ENCODE data around the gene AGXT.

Gene AGXT

DNA sequence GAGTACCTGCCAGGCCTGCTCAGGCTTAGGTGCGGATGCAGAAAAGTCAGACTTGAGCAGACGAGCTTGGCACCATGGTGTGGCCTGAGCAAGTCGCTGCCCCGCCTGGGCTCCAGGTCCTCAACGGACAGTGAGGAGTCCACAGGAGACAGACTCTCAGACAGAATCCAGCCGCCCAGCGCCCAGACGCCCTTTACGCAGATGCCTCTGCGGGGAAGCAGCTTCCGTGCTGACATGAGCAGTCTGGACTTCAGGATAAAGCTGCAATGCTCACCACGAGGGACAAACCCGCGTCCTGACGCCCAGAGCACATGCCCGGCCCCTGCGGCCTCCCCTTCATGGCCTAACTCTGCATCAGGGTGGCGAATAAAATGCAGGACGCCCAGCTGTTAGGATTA, 30.8 kb downstream of the AGXT start:
- DNase-seq = no peak

- DNase-seq = no peak
These were observed 31.7 kb downstream of the AGXT start for GRCh38 chr2:240900141-240900860.

- no peak for DNase-seq
These were observed 33.5 kb downstream of the AGXT start for GRCh38 chr2:240901986-240902614.

DNA sequence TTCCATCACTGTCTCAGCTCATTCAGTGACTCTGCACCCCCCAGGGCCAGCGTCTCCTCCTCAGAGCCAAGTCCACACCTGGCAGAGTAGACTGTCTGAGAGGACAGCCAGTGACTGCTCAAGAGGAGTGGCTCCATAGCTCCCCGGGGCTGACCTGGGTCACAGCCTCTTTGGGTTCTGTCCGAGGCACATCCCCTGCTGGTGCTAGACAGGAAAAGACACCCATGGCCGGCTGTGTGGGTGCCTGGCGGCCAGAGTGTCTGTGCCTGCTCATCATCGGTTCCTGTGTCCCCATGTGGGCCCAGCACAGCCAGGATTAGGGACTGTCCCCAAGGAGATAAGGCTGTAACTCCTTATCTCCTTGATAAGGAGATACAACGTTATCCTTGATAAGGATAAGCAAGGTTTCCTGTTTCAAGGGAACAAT, 34.0 kb downstream of the AGXT start:
- no peak for DNase-seq

- no peak for DNase-seq
These were observed 34.8 kb downstream of the AGXT start for GRCh38 chr2:240903191-240904060.

- no peak for DNase-seq
These were observed 35.9 kb downstream of the AGXT start for GRCh38 chr2:240904216-240905175.

- DNase-seq = no peak
These were observed 36.7 kb downstream of the AGXT start for GRCh38 chr2:240905176-240905781.

GRCh38 chr2:240906141-240906910, 37.7 kb downstream of the AGXT start, which contains the start of gene CROCC2:
CROCC2 (plus strand) TSS chr2:240906336; CDS start chr2:240906514, 178 bp downstream.
- DNase-seq = no peak

DNA sequence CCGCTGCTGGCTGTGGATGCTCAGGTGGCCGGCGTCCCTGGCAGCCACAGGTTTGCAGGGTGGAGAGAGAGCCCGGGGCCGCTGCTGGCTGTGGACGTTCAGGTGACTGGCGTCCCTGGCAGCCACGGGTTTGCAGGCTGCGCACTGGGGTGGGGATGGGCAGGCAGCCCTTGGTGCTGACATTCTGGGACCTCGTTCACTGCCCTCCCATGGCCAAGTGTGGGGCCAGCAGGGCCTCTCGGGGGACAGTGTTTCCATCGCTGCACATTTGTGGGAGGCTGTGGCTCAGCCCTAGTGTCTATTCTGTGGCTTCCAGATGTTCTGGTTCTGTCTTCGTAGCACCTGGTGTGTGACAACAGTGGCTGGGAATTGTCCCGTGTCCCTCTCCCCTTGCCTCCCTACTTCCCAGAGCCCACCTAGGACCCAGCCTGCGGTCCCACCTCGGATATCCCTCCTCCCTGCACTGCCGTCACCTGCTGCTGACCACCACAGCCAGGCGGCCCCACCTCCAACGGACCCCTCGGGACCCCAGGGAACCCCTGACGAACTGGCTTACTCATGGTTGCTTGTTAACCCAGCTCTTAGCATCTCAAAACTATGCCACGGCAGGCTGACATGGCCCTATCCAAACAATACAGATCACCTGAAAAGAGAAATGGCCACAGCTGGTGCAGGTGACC, 38.4 kb downstream of the AGXT start:
- DNase-seq = no peak

- DNase-seq = no peak
These were observed 40.8 kb downstream of the AGXT start for GRCh38 chr2:240909216-240909974.

DNA sequence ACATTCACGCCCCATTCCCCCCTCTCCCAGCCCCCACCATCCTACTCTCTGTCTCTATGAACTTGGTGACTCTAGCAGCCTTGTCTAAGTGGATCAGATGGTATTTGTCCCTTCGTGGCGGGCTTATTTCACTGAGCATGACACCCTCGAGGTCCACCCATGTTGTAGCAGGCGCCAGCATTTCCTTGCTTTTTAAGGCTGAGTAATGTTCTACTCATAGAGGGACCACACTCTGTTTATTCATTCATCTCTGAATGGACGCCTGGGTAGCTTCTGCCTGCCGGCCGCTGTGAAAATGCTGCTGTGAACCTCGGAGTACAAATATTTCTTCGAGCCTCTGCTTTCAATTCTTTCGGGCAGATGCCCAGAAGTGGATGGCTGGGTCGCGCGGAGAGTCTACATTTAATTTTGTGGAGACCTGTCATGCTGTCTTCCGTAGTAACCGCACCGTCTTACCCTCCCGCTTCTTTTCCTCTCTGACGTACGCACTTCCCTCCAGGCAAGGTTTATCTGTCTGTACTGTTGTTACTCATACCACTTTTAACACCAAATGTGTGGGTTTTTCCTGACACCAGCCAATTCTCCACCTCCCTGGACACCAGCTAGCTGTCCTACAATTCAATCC, 43.1 kb downstream of the AGXT start:
- DNase-seq = no peak

GRCh38 chr2:240912878-240913809, 44.5 kb downstream of the AGXT start:
- no peak for DNase-seq

DNA sequence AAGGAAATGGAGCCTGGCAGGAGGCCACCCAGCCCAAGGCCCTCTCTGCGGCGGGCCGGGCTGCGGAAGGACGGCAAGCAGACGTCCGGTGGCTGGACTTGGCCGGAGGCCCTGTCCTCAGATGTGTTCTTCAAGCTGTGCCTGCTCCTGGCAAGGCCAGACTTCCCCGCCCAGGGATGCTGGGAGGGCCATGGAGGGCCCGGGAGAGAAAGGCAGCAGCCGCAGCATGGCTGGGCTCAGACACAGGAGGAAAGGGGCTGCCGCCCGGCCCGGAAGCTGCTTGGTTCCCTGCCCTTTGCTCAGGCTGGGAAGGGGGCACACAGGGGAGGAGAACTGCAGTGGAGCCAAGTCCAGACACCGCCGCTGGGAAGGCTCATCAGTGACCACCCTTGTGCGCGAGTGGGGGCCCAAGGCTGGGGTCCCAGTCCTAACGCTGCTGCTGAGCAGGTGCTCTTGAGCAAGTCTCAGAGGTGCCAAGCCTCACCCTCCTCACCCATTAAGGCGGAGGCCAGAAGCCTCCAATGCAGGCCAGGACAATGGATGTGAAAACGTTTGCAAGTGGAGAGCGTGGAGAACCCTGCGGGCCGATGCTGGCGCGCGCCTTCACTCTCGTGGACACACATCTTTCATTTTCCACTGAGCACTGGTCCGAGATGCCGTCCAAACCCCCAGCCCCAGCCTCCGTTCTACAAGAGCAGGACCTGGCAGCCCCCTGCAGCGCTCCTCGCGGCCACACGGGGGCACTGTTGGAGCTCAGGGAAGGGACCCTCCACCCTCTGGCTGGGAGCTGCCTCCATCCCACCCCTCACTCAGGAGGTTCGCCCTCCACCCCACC, 45.4 kb downstream of the AGXT start:
- DNase-seq = peak; percentile 26

- no peak for DNase-seq
These were observed 46.3 kb downstream of the AGXT start for GRCh38 chr2:240914645-240915525.

DNA sequence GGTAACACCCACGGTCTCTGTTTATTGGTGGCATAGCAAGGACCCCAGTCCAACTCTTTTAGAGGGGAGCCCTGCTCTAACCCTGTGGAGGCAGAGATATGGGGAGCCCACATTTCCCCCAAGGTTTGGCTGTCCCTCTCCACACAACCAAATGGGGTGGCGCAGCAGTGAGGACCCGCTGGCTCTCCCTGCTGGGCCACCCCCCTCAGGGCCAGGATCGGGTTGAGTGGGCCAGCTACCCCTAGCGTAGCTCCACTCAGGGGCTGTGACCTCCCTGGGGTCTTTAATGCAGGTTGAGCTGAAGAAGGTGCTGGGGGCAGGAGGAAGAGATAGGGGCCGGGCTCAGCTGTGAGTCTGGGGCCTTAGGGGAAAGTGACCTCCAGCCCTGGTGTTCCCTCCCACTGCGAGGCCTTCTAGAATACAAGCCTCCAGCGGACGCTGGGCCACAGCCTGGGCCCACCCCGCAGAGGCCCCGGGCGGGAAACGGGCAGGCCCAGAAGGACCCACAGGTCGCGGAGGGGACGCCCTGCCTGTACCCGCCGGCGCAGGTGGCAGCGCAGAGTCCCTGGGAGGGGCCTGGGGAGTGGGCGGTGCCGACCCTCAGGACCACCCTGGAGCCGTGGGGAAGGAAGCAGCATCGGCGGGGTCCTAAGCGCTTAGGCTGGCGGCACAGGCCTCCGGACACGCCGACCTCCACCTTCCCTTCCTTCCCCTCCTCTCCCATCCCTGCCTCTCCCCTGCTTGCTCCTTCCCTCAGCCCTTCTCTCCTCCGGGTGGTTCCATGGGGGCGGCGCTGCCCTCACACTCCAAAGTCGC, 47.1 kb downstream of the AGXT start:
- no peak for DNase-seq

Measured in NCI-H1105 (cell line).